ENCODE data around the gene KRT8.
"Not testable (repeated sequence)": the region's sequence is repeated elsewhere in the genome, so short reads cannot be mapped to it uniquely, and the experiment has no call there.

- TF ChIP-seq CTCF (IDR thresholded peaks at IDR 0.05 in 2 of 3, conservative IDR thresholded peaks at IDR 0.05 in 1 of 3; ENCODE audit: borderline replicate concordance in 1 of 3, insufficient read depth in 1 of 3, low read depth in 2 of 3, low read length in 2 of 3); YY1 (IDR thresholded peaks at IDR 0.05; ENCODE audit: extremely low read depth, insufficient replicate concordance, low read depth, low read length); TCF7L2 (IDR thresholded peaks at IDR 0.05; ENCODE audit: borderline replicate concordance, extremely low read depth, insufficient read depth, insufficient read length): not testable (repeated sequence)
These were observed 24.4 kb downstream of the KRT8 start for GRCh38 chr12:52880499-52880898.
